Neural cell (in vitro differentiated cells): Measurements from ENCODE around the gene CBFA2T3. TPM values are rescaled to one million over a fixed set of nuclear protein-coding genes. Genes with fewer than 3 reads are reported as not detected.

ENCODE experiments used
- H2AFZ ChIP-seq: fragments of 200-600, 300-800 bp; sonication (generic), shearing (Covaris generic); 2 replicates; pipeline ENCODE4 v1.6.0; 2014; ENCODE audit warnings: low read depth, mild to moderate bottlenecking, antibody characterized with exemption, low read length, moderate library complexity
- H3F3A ChIP-seq: fragments of 200-600 bp; shearing (Covaris generic); 2 replicates; pipeline ENCODE4 v1.6.1; 2016; ENCODE audit warnings: mild to moderate bottlenecking, moderate library complexity, mixed read lengths, antibody characterized with exemption, low read length; ENCODE audit not compliant: insufficient read depth, poor library complexity, severe bottlenecking
- H3K27ac ChIP-seq: fragments of 200-600, 300-800 bp; sonication (generic), shearing (Covaris generic); 2 replicates; pipeline ENCODE4 v1.5.1; 2014; ENCODE audit warnings: mild to moderate bottlenecking, low read length, moderate library complexity
- H3K27me3 ChIP-seq: fragments of 300-800, 200-600 bp; sonication (generic), shearing (Covaris generic); 2 replicates; pipeline ENCODE4 v1.6.0; 2014; ENCODE audit warnings: mild to moderate bottlenecking, low read depth, low read length, moderate library complexity; ENCODE audit not compliant: insufficient read depth
- H3K36me3 ChIP-seq: fragments of 300-800, 200-600 bp; sonication (generic), shearing (Covaris generic); 2 replicates; pipeline ENCODE4 v1.5.1; 2014; ENCODE audit warnings: mild to moderate bottlenecking, antibody characterized with exemption, low read length, moderate library complexity; ENCODE audit not compliant: insufficient read depth
- H3K4me2 ChIP-seq: fragments of 300-800, 200-600 bp; sonication (generic), shearing (Covaris generic); 2 replicates; pipeline ENCODE4 v1.6.0; 2014; ENCODE audit warnings: mild to moderate bottlenecking, low read length
- H3K4me3 ChIP-seq: fragments of 300-800, 200-600 bp; sonication (generic), shearing (Covaris generic); 2 replicates; pipeline ENCODE4 v1.5.1; 2014; ENCODE audit warnings: mild to moderate bottlenecking, low read length, moderate library complexity
- H3K79me2 ChIP-seq: fragments of 200-600 bp; shearing (Covaris generic); replicated peaks from 2 replicates; pipeline ENCODE4 v1.6.0; 2014; ENCODE audit warnings: mild to moderate bottlenecking, low read length, moderate library complexity; ENCODE audit not compliant: insufficient read depth
- H3K9ac ChIP-seq: fragments of 300-800, 200-600 bp; sonication (generic), shearing (Covaris generic); 2 replicates; pipeline ENCODE4 v1.6.1; 2016; ENCODE audit warnings: mild to moderate bottlenecking, low read length, mixed read lengths
- H3K9me2 ChIP-seq: fragments of 200-600 bp; shearing (Covaris generic); 2 replicates; pipeline ENCODE4 v1.6.1; 2016; ENCODE audit warnings: mild to moderate bottlenecking, low read length, mixed read lengths; ENCODE audit not compliant: insufficient read depth
- H3K9me3 ChIP-seq: fragments of 200-600, 300-800 bp; sonication (generic), shearing (Covaris generic); 2 replicates; pipeline ENCODE4 v1.6.1; 2016; ENCODE audit warnings: mild to moderate bottlenecking, mixed run types, low read length, moderate library complexity, mixed read lengths
- H4K20me1 ChIP-seq: fragments of 200-600 bp; shearing (Covaris generic); 2 replicates; pipeline ENCODE4 v1.6.1; 2016; ENCODE audit warnings: mild to moderate bottlenecking, mixed run types; ENCODE audit not compliant: insufficient read depth
- EP300 ChIP-seq: fragments of 450-650 bp; conservative IDR thresholded peaks from 2 replicates; pipeline ENCODE4 v1.6.1; 2014; ENCODE audit warnings: antibody characterized with exemption, mild to moderate bottlenecking, moderate library complexity; ENCODE audit not compliant: poor library complexity, severe bottlenecking
- EZH2 ChIP-seq: fragments of 200-600, 300-800 bp; shearing (Covaris generic), sonication (generic); IDR thresholded peaks from 2 replicates; pipeline ENCODE4 v1.6.1; 2014; ENCODE audit warnings: antibody characterized with exemption, low read length, borderline replicate concordance, mild to moderate bottlenecking; ENCODE audit not compliant: insufficient read depth, poor library complexity, severe bottlenecking
- MXI1 ChIP-seq: fragments of 450-650 bp; conservative IDR thresholded peaks from 2 replicates; pipeline ENCODE4 v1.6.1; 2014; ENCODE audit warnings: antibody characterized with exemption, mild to moderate bottlenecking; ENCODE audit not compliant: poor library complexity, severe bottlenecking
- POLR2AphosphoS5 ChIP-seq: IDR thresholded peaks from 2 replicates; pipeline ENCODE4 v1.6.1; 2012
- RAD21 ChIP-seq: fragments of 450-650 bp; conservative IDR thresholded peaks from 2 replicates; pipeline ENCODE4 v1.6.1; 2014; ENCODE audit warnings: antibody characterized with exemption, mild to moderate bottlenecking, moderate library complexity
- SMC3 ChIP-seq: fragments of 450-650 bp; conservative IDR thresholded peaks from 2 replicates; pipeline ENCODE4 v1.6.1; 2014; ENCODE audit warnings: antibody characterized with exemption, mild to moderate bottlenecking, moderate library complexity; ENCODE audit not compliant: poor library complexity
- TAF1 ChIP-seq: IDR thresholded peaks from 2 replicates; pipeline ENCODE4 v1.6.1; 2012; ENCODE audit warnings: low read depth
- polyA plus RNA-seq: library from polyadenylated mRNA; depleted of rRNA; stranded (reverse); fragments of >200 nt; gene quantifications from 2 replicates; pipeline ENCODE4 v1.2.3, GENCODE V29; 2014
- TF ChIP-seq, protein P1 (sequence below): fragments of 450-650 bp; IDR thresholded peaks from 2 replicates; pipeline ENCODE4 v1.5.1; 2014; ENCODE audit warnings: antibody characterized with exemption, mild to moderate bottlenecking, moderate library complexity; ENCODE audit not compliant: poor library complexity, severe bottlenecking
- TF ChIP-seq, protein P2 (sequence below): IDR thresholded peaks from 2 replicates; pipeline ENCODE4 v1.6.1; 2012; ENCODE audit warnings: borderline replicate concordance

The CBFA2T3 gene
- polyA plus RNA-seq, 1 donor from 2014 or later: 2.1 TPM

DNA sequence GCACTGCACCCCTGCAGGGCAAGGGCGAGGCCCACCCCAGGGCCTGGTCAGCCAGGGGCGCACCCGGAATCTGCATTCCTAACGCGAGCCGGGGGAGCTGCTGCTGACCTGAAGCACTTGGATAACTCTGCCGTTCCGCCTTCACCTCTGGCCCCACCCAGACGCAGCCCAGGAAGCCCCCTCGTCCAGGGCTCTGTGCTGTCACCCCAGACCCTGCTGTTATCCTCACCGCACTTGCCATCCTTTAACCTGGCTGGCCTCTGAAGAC lies 97.3 kb downstream of the CBFA2T3 start:
- Histone ChIP-seq H2AFZ (no peak overlapping the region), H3K4me2 (no peak overlapping the region), H3F3A (no peaks in the 10 kb centered on the region), H3K9me2 (no peaks in the 10 kb centered on the region), H3K36me3 (no peaks in the 10 kb centered on the region), H3K9ac (no peak overlapping the region), H4K20me1 (no peaks in the 10 kb centered on the region), H3K9me3 (no peaks in the 10 kb centered on the region), H3K27me3 (no peaks in the 10 kb centered on the region), H3K4me3 (no peak overlapping the region), H3K79me2 (no peaks in the 10 kb centered on the region), H3K27ac (no peak overlapping the region)
- TF ChIP-seq TAF1 (no peak), POLR2AphosphoS5 (no peak), SMC3 (no peak), EZH2 (no peak), EP300 (no peak), RAD21 (no peak), MXI1 (no peak)
- TF ChIP-seq, protein P1, sequence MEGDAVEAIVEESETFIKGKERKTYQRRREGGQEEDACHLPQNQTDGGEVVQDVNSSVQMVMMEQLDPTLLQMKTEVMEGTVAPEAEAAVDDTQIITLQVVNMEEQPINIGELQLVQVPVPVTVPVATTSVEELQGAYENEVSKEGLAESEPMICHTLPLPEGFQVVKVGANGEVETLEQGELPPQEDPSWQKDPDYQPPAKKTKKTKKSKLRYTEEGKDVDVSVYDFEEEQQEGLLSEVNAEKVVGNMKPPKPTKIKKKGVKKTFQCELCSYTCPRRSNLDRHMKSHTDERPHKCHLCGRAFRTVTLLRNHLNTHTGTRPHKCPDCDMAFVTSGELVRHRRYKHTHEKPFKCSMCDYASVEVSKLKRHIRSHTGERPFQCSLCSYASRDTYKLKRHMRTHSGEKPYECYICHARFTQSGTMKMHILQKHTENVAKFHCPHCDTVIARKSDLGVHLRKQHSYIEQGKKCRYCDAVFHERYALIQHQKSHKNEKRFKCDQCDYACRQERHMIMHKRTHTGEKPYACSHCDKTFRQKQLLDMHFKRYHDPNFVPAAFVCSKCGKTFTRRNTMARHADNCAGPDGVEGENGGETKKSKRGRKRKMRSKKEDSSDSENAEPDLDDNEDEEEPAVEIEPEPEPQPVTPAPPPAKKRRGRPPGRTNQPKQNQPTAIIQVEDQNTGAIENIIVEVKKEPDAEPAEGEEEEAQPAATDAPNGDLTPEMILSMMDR: no peak
- TF ChIP-seq, protein P2, sequence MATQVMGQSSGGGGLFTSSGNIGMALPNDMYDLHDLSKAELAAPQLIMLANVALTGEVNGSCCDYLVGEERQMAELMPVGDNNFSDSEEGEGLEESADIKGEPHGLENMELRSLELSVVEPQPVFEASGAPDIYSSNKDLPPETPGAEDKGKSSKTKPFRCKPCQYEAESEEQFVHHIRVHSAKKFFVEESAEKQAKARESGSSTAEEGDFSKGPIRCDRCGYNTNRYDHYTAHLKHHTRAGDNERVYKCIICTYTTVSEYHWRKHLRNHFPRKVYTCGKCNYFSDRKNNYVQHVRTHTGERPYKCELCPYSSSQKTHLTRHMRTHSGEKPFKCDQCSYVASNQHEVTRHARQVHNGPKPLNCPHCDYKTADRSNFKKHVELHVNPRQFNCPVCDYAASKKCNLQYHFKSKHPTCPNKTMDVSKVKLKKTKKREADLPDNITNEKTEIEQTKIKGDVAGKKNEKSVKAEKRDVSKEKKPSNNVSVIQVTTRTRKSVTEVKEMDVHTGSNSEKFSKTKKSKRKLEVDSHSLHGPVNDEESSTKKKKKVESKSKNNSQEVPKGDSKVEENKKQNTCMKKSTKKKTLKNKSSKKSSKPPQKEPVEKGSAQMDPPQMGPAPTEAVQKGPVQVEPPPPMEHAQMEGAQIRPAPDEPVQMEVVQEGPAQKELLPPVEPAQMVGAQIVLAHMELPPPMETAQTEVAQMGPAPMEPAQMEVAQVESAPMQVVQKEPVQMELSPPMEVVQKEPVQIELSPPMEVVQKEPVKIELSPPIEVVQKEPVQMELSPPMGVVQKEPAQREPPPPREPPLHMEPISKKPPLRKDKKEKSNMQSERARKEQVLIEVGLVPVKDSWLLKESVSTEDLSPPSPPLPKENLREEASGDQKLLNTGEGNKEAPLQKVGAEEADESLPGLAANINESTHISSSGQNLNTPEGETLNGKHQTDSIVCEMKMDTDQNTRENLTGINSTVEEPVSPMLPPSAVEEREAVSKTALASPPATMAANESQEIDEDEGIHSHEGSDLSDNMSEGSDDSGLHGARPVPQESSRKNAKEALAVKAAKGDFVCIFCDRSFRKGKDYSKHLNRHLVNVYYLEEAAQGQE: no peak

DNA sequence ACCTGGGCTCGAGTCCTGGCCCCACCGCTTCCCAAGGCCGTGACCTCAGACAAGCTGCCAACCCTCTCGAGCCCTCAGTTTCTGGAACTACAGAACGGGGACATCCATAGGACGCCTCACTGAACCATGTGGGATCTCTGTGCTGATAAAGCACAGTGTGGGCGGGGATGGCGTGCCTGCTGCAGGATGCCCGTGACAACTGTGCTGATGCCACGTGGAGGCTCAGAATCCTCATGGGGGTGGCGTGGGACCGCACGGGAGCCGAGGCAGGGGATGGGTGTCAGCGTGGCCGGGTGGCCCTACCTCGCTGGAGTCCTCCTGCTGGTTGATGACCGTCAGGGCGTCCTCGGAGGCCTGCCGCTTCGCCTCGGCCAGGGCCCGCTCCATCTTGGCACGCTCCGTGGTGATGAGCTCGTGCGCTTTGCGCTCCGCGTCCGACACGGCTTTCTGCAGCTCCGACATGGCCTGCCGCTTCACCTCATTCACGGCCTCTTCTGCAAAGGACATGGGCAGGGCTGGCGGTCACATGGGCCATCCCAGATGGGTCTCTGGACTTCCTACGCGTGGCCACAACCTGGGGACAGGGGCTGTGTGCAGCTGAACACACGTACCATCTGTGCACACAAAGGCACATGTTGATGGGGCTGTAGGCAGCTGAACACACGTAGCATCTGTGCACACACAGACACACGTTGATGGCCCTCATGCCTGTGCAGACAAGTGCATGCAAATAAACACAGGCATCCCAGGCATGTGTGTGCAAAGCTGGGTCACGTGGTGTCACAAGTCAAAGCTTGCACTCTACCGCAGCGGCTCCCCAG lies 97.8 kb downstream of the CBFA2T3 start:
- H3K79me2 ChIP-seq: no peaks in the 10 kb centered on the region
- H3K27me3 ChIP-seq: no peaks in the 10 kb centered on the region
- no peak overlapping the region for H3K27ac ChIP-seq
- H3K9me2 ChIP-seq: no peaks in the 10 kb centered on the region
- no peak overlapping the region for H3K9ac ChIP-seq
- no peaks in the 10 kb centered on the region for H4K20me1 ChIP-seq
- no peaks in the 10 kb centered on the region for H3F3A ChIP-seq
- H3K4me2 ChIP-seq: no peak overlapping the region
- no peaks in the 10 kb centered on the region for H3K36me3 ChIP-seq
- no peak overlapping the region for H3K4me3 ChIP-seq
- H2AFZ ChIP-seq: no peak overlapping the region
- H3K9me3 ChIP-seq: no peaks in the 10 kb centered on the region
- TF ChIP-seq RAD21 (no peak), MXI1 (no peak), EZH2 (no peak)
- TF ChIP-seq, protein P1: no peak
